ENCODE data around the gene PTDSS2.

The PTDSS2 gene

DNA sequence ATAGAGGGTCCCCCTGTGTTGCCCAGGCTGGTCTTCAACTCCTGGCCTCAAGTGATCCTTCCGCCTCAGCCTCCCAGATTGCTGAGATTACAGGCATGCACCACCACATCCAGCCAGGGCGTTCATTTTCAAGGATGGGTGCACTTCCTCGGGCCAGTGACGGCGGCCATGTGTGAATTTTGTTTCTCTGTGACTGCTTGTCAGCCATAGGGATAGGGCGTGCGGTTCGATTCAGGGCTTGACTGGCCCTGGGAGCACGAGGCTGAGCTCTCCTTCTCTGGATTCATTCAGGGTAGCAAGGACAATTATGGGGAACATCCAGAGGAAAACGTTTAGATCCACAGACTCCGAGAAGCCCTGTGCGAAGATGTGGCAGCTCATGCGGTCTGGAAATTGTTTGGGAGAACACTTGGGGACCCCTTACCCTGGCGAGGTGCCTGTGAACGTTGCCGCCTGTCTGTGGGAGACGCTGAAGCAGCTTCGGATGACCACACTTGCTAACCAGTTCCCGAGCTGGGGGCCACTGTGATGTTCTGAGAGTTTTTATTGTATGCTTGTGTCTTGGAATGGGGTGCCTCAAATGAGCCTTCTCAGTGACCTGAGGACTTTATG, 2.9 kb downstream of the PTDSS2 start:
- no peaks in the 10 kb centered on the region; the same call in 1 of the 2 replicates for H3K36me3 ChIP-seq (ENCODE audit: insufficient read depth, low read length)
- H3K79me2 ChIP-seq (ENCODE audit: insufficient read depth, low read length), result peaks cover 51% of the 10 kb centered on the region; the same call in 1 of the 2 replicates
- H3K27me3 ChIP-seq (ENCODE audit: insufficient read depth, low read length, poor library complexity, severe bottlenecking), result no peaks in the 10 kb centered on the region
- H3K9me3 ChIP-seq (ENCODE audit: insufficient read depth, low read depth, low read length), result no peaks in the 10 kb centered on the region
- H2AFZ ChIP-seq (ENCODE audit: low read length), result no peak overlapping the region
- H3K9ac ChIP-seq (ENCODE audit: low read depth, low read length, poor library complexity, severe bottlenecking), result no peak overlapping the region
- no peaks in the 10 kb centered on the region for H3K9me2 ChIP-seq (replicated peaks; ENCODE audit: low read depth, low read length)
- peaks cover 41% of the 10 kb centered on the region for H3K4me1 ChIP-seq (ENCODE audit: insufficient read depth, low read length, poor library complexity, severe bottlenecking)
- TF ChIP-seq, protein P1, sequence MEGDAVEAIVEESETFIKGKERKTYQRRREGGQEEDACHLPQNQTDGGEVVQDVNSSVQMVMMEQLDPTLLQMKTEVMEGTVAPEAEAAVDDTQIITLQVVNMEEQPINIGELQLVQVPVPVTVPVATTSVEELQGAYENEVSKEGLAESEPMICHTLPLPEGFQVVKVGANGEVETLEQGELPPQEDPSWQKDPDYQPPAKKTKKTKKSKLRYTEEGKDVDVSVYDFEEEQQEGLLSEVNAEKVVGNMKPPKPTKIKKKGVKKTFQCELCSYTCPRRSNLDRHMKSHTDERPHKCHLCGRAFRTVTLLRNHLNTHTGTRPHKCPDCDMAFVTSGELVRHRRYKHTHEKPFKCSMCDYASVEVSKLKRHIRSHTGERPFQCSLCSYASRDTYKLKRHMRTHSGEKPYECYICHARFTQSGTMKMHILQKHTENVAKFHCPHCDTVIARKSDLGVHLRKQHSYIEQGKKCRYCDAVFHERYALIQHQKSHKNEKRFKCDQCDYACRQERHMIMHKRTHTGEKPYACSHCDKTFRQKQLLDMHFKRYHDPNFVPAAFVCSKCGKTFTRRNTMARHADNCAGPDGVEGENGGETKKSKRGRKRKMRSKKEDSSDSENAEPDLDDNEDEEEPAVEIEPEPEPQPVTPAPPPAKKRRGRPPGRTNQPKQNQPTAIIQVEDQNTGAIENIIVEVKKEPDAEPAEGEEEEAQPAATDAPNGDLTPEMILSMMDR (conservative IDR thresholded peaks at IDR 0.05; ENCODE audit: low read length), result no peak
- no peak for TF ChIP-seq EZH2phosphoT487 (IDR thresholded peaks at IDR 0.05; ENCODE audit: borderline replicate concordance)
- no peak overlapping the region for H3K4me2 ChIP-seq (ENCODE audit: low read depth, low read length, poor library complexity, severe bottlenecking)
- peaks cover 15% of the 10 kb centered on the region for H4K20me1 ChIP-seq (ENCODE audit: insufficient read depth, low read length, poor library complexity, severe bottlenecking)
- 0 out of 2 replicates have a peak, but pooled peaks cover 6% of the 10 kb centered on the region for H3F3A ChIP-seq (ENCODE audit: low read depth)
- no peak overlapping the region for H3K4me3 ChIP-seq (ENCODE audit: low read length, poor library complexity, severe bottlenecking)

DNA sequence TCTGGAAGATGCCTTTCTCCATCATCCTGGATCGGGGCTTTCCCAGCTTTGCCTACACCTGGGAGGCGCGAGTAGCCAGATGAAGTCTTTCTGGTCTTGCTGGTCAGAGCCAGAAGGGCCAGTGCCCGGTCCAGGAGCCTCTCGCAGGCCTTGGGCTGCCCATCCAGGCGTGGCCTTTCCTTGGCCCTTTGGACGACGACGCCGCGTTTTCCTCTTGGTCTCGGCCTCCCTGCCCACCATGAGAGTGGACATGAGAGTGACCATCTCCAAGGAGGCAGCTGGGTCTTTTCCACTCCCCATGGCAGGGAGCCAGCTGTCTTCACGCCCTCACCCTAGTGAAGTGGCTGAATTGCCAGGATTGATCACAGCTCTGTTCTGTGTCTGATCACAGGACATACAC, 3.5 kb downstream of the PTDSS2 start:
- Histone ChIP-seq H3K36me3 (ENCODE audit: insufficient read depth, low read length) (no peaks in the 10 kb centered on the region; the same call in 1 of the 2 replicates), H3K4me2 (ENCODE audit: low read depth, low read length, poor library complexity, severe bottlenecking) (no peak overlapping the region), H3K4me3 (ENCODE audit: low read length, poor library complexity, severe bottlenecking) (no peak overlapping the region), H3K9ac (ENCODE audit: low read depth, low read length, poor library complexity, severe bottlenecking) (no peak overlapping the region), H3F3A (ENCODE audit: low read depth) (0 out of 2 replicates have a peak, but pooled peaks cover 4% of the 10 kb centered on the region), H3K79me2 (ENCODE audit: insufficient read depth, low read length) (peaks cover 51% of the 10 kb centered on the region; the same call in 1 of the 2 replicates), H4K20me1 (ENCODE audit: insufficient read depth, low read length, poor library complexity, severe bottlenecking) (peaks cover 15% of the 10 kb centered on the region), H3K9me2 (replicated peaks; ENCODE audit: low read depth, low read length) (no peaks in the 10 kb centered on the region), H3K27me3 (ENCODE audit: insufficient read depth, low read length, poor library complexity, severe bottlenecking) (no peaks in the 10 kb centered on the region), H2AFZ (ENCODE audit: low read length) (no peak overlapping the region), H3K4me1 (ENCODE audit: insufficient read depth, low read length, poor library complexity, severe bottlenecking) (peaks cover 39% of the 10 kb centered on the region), H3K9me3 (ENCODE audit: insufficient read depth, low read depth, low read length) (no peaks in the 10 kb centered on the region)
- TF ChIP-seq EZH2phosphoT487 (IDR thresholded peaks at IDR 0.05; ENCODE audit: borderline replicate concordance), result no peak
- TF ChIP-seq, protein P1 (conservative IDR thresholded peaks at IDR 0.05; ENCODE audit: low read length), result no peak

DNA sequence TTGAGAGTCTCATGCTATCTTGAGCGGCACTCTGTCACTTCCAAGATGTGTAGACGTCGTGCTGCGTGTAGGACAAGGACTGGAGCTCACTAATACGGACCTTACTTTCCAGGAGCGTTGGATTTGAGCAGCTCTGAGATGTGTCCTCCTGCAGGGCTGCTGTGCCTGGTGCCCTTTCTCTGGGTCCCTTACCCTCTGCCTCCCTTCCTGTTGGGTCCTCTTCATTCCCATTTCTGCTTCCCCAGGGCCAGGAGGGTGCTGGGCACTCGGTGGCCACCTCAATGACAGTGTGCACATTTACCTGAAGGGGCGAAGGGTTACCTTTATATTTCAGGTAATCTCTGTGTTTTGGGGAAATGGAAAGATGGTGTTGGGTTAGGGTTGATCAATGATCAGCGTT, 4.0 kb downstream of the PTDSS2 start:
- Histone ChIP-seq H2AFZ (ENCODE audit: low read length) (no peak overlapping the region), H3K9me2 (replicated peaks; ENCODE audit: low read depth, low read length) (no peaks in the 10 kb centered on the region), H3F3A (ENCODE audit: low read depth) (no peaks in the 10 kb centered on the region), H3K4me1 (ENCODE audit: insufficient read depth, low read length, poor library complexity, severe bottlenecking) (peaks cover 34% of the 10 kb centered on the region), H3K9ac (ENCODE audit: low read depth, low read length, poor library complexity, severe bottlenecking) (no peak overlapping the region), H3K4me2 (ENCODE audit: low read depth, low read length, poor library complexity, severe bottlenecking) (no peak overlapping the region), H3K36me3 (ENCODE audit: insufficient read depth, low read length) (no peaks in the 10 kb centered on the region; the same call in 1 of the 2 replicates), H3K27me3 (ENCODE audit: insufficient read depth, low read length, poor library complexity, severe bottlenecking) (no peaks in the 10 kb centered on the region), H3K79me2 (ENCODE audit: insufficient read depth, low read length) (peaks cover 51% of the 10 kb centered on the region; the same call in 1 of the 2 replicates), H3K9me3 (ENCODE audit: insufficient read depth, low read depth, low read length) (no peaks in the 10 kb centered on the region), H4K20me1 (ENCODE audit: insufficient read depth, low read length, poor library complexity, severe bottlenecking) (peaks cover 15% of the 10 kb centered on the region), H3K4me3 (ENCODE audit: low read length, poor library complexity, severe bottlenecking) (no peak overlapping the region)
- no peak for TF ChIP-seq EZH2phosphoT487 (IDR thresholded peaks at IDR 0.05; ENCODE audit: borderline replicate concordance)
- TF ChIP-seq, protein P1 (conservative IDR thresholded peaks at IDR 0.05; ENCODE audit: low read length), result no peak
